CD14-positive monocyte (primary cell): ENCODE data around the gene CHIA. TPM values are rescaled to one million over a fixed set of nuclear protein-coding genes. Genes with fewer than 3 reads are reported as not detected.

ENCODE experiments used
- DNase-seq, 3 donors: peaks; one replicate each; pipeline ENCODE4 v3.0.0-alpha.2; 2011 to 2022
- H2AFZ ChIP-seq: 2 replicates; pipeline ENCODE4 v1.6.0; 2012; ENCODE audit warnings: mild to moderate bottlenecking, low read depth, low read length, inconsistent platforms; ENCODE audit not compliant: insufficient read depth, poor library complexity, severe bottlenecking
- H3K27ac ChIP-seq, 2 donors: 1 replicate in 1 of 2; 2 replicates in 1 of 2; pipeline ENCODE4 v1.5.1; 2012 to 2013; ENCODE audit warnings: low read length in 2 of 2, control low read depth in 1 of 2, inconsistent platforms in 1 of 2, low read depth in 1 of 2, mild to moderate bottlenecking in 1 of 2
- H3K27me3 ChIP-seq, 2 donors: one replicate each; pipeline versions ENCODE4 v1.6.0 to v1.6.1; 2011 to 2013; ENCODE audit warnings: low read length in 2 of 2; ENCODE audit not compliant: control insufficient read depth in 2 of 2, insufficient read depth in 2 of 2
- H3K36me3 ChIP-seq, 2 donors: replicated peaks in 1 of 2; 1 replicate in 1 of 2; 2 replicates in 1 of 2; pipeline versions ENCODE4 v1.5.1 to v1.6.1; 2012 to 2013; ENCODE audit warnings: low read length in 2 of 2, control low read depth in 1 of 2, inconsistent platforms in 1 of 2, mild to moderate bottlenecking in 1 of 2; ENCODE audit not compliant: insufficient read depth in 2 of 2, control insufficient read depth in 1 of 2
- H3K4me1 ChIP-seq, 2 donors: 1 replicate in 1 of 2; 2 replicates in 1 of 2; pipeline versions ENCODE4 v1.5.1 to v1.6.1; 2012 to 2013; ENCODE audit warnings: low read length in 2 of 2, control low read depth in 1 of 2, inconsistent platforms in 1 of 2, mild to moderate bottlenecking in 1 of 2, moderate library complexity in 1 of 2; ENCODE audit not compliant: insufficient read depth in 2 of 2, control insufficient read depth in 1 of 2
- H3K4me2 ChIP-seq: replicated peaks from 2 replicates; pipeline ENCODE3; 2012; ENCODE audit warnings: low read length, moderate library complexity, mild to moderate bottlenecking; ENCODE audit not compliant: poor library complexity, severe bottlenecking; ENCODE audit errors: extremely low read depth
- H3K4me3 ChIP-seq, 3 experiments: fragments of 200-600 bp in 1 of 3; sonication (generic) in 1 of 3; replicated peaks in 1 of 3; 1 replicate in 2 of 3; 2 replicates in 1 of 3; pipeline ENCODE4 v1.5.1; 2011 to 2013; ENCODE audit warnings: low read length in 3 of 3, mild to moderate bottlenecking in 3 of 3, control low read depth in 2 of 3, low read depth in 2 of 3, inconsistent platforms in 1 of 3, moderate library complexity in 1 of 3
- H3K79me2 ChIP-seq: 2 replicates; pipeline ENCODE4 v1.6.0; 2012; ENCODE audit warnings: mild to moderate bottlenecking, control low read depth, inconsistent platforms, low read length, moderate library complexity; ENCODE audit not compliant: insufficient read depth
- H3K9ac ChIP-seq: 2 replicates; pipeline ENCODE4 v1.6.0; 2017; ENCODE audit warnings: low read length, mild to moderate bottlenecking; ENCODE audit not compliant: insufficient read depth, poor library complexity, severe bottlenecking
- H3K9me3 ChIP-seq, 2 donors: replicated peaks in 1 of 2; 1 replicate in 1 of 2; 2 replicates in 1 of 2; pipeline versions ENCODE4 v1.5.1 to v1.6.1; 2012 to 2013; ENCODE audit warnings: low read length in 2 of 2, control low read depth in 1 of 2; ENCODE audit not compliant: control insufficient read depth in 1 of 2, insufficient read depth in 1 of 2
- H4K20me1 ChIP-seq: 2 replicates; pipeline ENCODE4 v1.6.0; 2012; ENCODE audit warnings: mild to moderate bottlenecking, low read length, control low read depth, moderate library complexity; ENCODE audit not compliant: insufficient read depth
- H3K27ac Mint-ChIP-seq, 7 donors: one replicate each; pipeline ENCODE4 v1.8.0; 2020; ENCODE audit warnings: mild to moderate bottlenecking in 7 of 7, mixed read lengths in 7 of 7, moderate library complexity in 6 of 7, inconsistent platforms in 2 of 7
- H3K27me3 Mint-ChIP-seq, 3 donors: one replicate each; pipeline ENCODE4 v1.8.0; 2021 to 2022; ENCODE audit warnings: low read depth in 3 of 3, mild to moderate bottlenecking in 3 of 3, mixed read lengths in 3 of 3, moderate library complexity in 3 of 3, inconsistent platforms in 1 of 3
- H3K36me3 Mint-ChIP-seq, 2 donors: one replicate each; pipeline ENCODE4 v1.8.0; 2020; ENCODE audit warnings: mixed read lengths in 2 of 2, inconsistent platforms in 1 of 2, mild to moderate bottlenecking in 1 of 2
- H3K4me1 Mint-ChIP-seq: one replicate; pipeline ENCODE4 v1.8.0; 2020; ENCODE audit warnings: mild to moderate bottlenecking, mixed read lengths
- H3K4me3 Mint-ChIP-seq, 2 donors: one replicate each; pipeline ENCODE4 v1.8.0; 2020; ENCODE audit warnings: mild to moderate bottlenecking in 2 of 2, mixed read lengths in 2 of 2, moderate library complexity in 1 of 2
- H3K9me3 Mint-ChIP-seq, 7 donors: one replicate each; pipeline ENCODE4 v1.8.0; 2020 to 2022; ENCODE audit warnings: mixed read lengths in 7 of 7, mild to moderate bottlenecking in 6 of 7, moderate library complexity in 6 of 7, inconsistent platforms in 2 of 7
- WGBS: methylation state at CpG from one replicate; pipeline ENCODE4 v1.1.5; 2013; ENCODE audit warnings: missing lambda C conversion rate; ENCODE audit not compliant: insufficient coverage; 5-methylcytosine and 5-hydroxymethylcytosine counted together
- intact Hi-C, 2 donors: fragments of 100-400 bp; cut with micrococcal nuclease; formaldehyde crosslinking; loops; one replicate each; pipeline versions ENCODE4 v1.15.0 to v1.15.1; 2023
- polyA plus RNA-seq, 3 donors: library from polyadenylated mRNA; depleted of rRNA in 1 of 3; unstranded in 2 of 3; stranded (reverse) in 1 of 3; fragments of 300-500 nt in 2 of 3; fragments of >200 nt in 1 of 3; fragmentation: Illumina TruSeq in 2 of 3; gene quantifications; 1 replicate in 2 of 3; 2 replicates in 1 of 3; pipeline ENCODE4 v1.2.3, GENCODE V29; 2012 to 2021
- TF ChIP-seq, protein P1 (sequence below): fragments of 200-600 bp; IDR thresholded peaks from one replicate; pipeline ENCODE4 v1.8.0; 2022; ENCODE audit warnings: antibody characterized with exemption, mild to moderate bottlenecking

Gene CHIA
- polyA plus RNA-seq, 3 donors = not detected

DNA sequence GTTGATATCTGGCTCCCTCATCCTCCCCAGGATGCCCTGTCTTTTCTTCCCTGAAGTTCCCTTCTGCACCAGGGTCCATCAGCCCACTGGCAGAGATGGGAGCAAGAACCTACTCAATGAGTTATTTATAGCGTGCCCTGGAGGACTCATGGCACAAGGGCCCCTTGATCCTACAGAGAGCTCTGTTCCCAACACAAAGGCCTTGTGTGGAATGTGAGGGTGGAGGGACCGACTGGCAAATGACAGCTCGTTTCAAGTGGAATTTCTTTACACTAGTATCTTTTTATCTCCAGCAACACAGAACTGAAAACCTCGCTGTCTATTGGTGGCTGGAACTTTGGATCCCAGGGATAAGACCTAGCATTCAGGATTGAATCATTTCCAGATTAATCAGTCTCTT, 40.7 kb upstream of the CHIA start:
- Mint-ChIP-seq H3K9me3 (peaks cover 0 to 4% (median 0%) of the 10 kb centered on the region in 7 donors), H3K27ac (no peak overlapping the region), H3K36me3 (no peaks in the 10 kb centered on the region), H3K4me3 (no peak overlapping the region), H3K4me1 (no peaks in the 10 kb centered on the region), H3K27me3 (peaks cover 4 to 22% (median 9%) of the 10 kb centered on the region in 3 donors)
- H3K36me3 ChIP-seq = no peaks in the 10 kb centered on the region
- no peak overlapping the region for H3K27ac ChIP-seq
- H3K27me3 ChIP-seq = peaks cover 0 to 6% of the 10 kb centered on the region in 2 donors
- H2AFZ ChIP-seq = no peak overlapping the region
- intact Hi-C loops = no loop called here
- TF ChIP-seq, protein P1, sequence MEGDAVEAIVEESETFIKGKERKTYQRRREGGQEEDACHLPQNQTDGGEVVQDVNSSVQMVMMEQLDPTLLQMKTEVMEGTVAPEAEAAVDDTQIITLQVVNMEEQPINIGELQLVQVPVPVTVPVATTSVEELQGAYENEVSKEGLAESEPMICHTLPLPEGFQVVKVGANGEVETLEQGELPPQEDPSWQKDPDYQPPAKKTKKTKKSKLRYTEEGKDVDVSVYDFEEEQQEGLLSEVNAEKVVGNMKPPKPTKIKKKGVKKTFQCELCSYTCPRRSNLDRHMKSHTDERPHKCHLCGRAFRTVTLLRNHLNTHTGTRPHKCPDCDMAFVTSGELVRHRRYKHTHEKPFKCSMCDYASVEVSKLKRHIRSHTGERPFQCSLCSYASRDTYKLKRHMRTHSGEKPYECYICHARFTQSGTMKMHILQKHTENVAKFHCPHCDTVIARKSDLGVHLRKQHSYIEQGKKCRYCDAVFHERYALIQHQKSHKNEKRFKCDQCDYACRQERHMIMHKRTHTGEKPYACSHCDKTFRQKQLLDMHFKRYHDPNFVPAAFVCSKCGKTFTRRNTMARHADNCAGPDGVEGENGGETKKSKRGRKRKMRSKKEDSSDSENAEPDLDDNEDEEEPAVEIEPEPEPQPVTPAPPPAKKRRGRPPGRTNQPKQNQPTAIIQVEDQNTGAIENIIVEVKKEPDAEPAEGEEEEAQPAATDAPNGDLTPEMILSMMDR = no peak
- DNase-seq = no peak
- no peak overlapping the region for H3K4me2 ChIP-seq
- no peaks in the 10 kb centered on the region for H4K20me1 ChIP-seq
- no CpG with 5 or more reads among the region's 4 CpGs for WGBS
- H3K9ac ChIP-seq = no peak overlapping the region
- no peaks in the 10 kb centered on the region for H3K79me2 ChIP-seq
- no peak overlapping the region for H3K4me3 ChIP-seq
- no peaks in the 10 kb centered on the region for H3K4me1 ChIP-seq
- no peaks in the 10 kb centered on the region for H3K9me3 ChIP-seq

- no peaks in the 10 kb centered on the region for H3K9me3 ChIP-seq
- H3K27me3 ChIP-seq = peaks cover 0 to 6% of the 10 kb centered on the region in 2 donors
- TF ChIP-seq, protein P1 = no peak
- H3K27ac ChIP-seq = no peak overlapping the region
- no peaks in the 10 kb centered on the region for H3K4me1 ChIP-seq
- Mint-ChIP-seq H3K4me3 (no peak overlapping the region), H3K27ac (peak overlapping the region in 1 of 7 donors; percentile 42), H3K27me3 (peaks cover 8 to 27% (median 9%) of the 10 kb centered on the region in 3 donors), H3K4me1 (no peaks in the 10 kb centered on the region), H3K9me3 (peaks cover 0 to 4% (median 0%) of the 10 kb centered on the region in 7 donors), H3K36me3 (no peaks in the 10 kb centered on the region)
- no peaks in the 10 kb centered on the region for H3K36me3 ChIP-seq
- no peak for DNase-seq
- no peaks in the 10 kb centered on the region for H4K20me1 ChIP-seq
- H2AFZ ChIP-seq = no peak overlapping the region
- no peak overlapping the region for H3K9ac ChIP-seq
- H3K4me2 ChIP-seq = no peak overlapping the region
- H3K79me2 ChIP-seq = no peaks in the 10 kb centered on the region
- H3K4me3 ChIP-seq = no peak overlapping the region
- intact Hi-C loops = no loop called here
- 88% methylated on average over 6 of the region's 8 CpGs for WGBS
Observed at GRCh38 chr1:111251570-111251969, 39.1 kb upstream of the CHIA start.
